ENCODE measurements around the gene ZNF649. TPM values are rescaled to one million over a fixed set of nuclear protein-coding genes. Genes with fewer than 3 reads are reported as not detected.
A peak's percentile ranks its signal among the peaks of the same experiment; 100 is the strongest.
"Not testable (repeated sequence)": the region's sequence is repeated elsewhere in the genome, so short reads cannot be mapped to it uniquely, and the experiment has no call there.

ZNF649 gene
- total RNA-seq, 4 donors from 2014 or later, result 9.1 to 15.0 (median 13.6) TPM

DNA sequence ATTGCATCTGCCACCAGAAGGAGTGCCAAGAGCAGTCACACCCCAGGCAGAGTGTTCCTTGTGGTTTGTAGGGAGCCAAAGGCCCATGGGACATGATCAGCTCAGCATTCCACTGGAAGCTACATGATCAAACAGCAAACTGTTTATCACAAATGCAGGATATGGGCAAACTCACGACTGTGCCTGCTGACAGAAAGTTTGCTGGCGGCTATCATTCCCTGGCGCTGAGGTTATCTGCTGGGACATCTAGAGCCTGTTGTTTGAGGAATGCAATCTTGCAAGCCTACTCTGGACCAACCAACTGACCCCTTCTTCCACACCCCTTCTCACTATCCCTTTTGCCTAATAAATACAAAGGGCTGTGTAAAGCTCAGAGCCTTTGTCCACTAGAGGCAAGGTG, 14.8 kb upstream of the ZNF649 start:
- Histone ChIP-seq H3K9me3 (peaks cover 0 to 91% (median 83%) of the 10 kb centered on the region in 4 donors), H3K4me3 (no peak overlapping the region), H3K4me1 (no peaks in the 10 kb centered on the region), H3K36me3 (no peaks in the 10 kb centered on the region), H3K27me3 (no peaks in the 10 kb centered on the region), H3K27ac (replicated peaks in 1 of 4) (no peak overlapping the region)
- intact Hi-C loops (cut with DNase I), result no loop called here
- DNase-seq (ENCODE audit: extremely low spot score), result no peak
- TF ChIP-seq EP300 (IDR thresholded peaks at IDR 0.05) (no peak), POLR2A (IDR thresholded peaks at IDR 0.05; ENCODE audit: low read depth) (no peak)
- WGBS, result 80% methylated on average over 2 of the region's 3 CpGs

DNA sequence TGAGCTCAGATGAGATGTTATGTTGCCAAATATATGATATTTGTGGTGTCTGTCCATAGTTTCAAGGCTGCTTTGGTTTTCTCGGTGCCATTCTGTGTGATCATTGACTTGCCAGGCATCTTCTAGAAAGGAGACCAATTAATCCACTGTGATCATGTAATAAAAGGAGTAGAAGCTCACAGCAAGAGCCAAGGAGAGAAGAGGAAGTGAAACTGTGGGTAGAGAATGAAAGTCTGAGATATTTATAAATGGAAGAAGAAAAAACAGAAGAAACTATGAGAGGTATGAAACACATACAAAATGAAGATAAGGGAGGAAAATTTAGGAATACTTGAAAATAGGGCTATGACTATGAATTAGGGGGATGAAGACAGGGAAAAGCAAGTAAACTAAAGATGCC, 11.3 kb upstream of the ZNF649 start:
- Histone ChIP-seq H3K9me3 (peaks cover 0 to 82% (median 74%) of the 10 kb centered on the region in 4 donors), H3K27me3 (peaks cover 0 to 5% (median 0%) of the 10 kb centered on the region in 4 donors), H3K36me3 (no peaks in the 10 kb centered on the region), H3K27ac (replicated peaks in 1 of 4) (no peak overlapping the region), H3K4me3 (no peak overlapping the region), H3K4me1 (no peaks in the 10 kb centered on the region)
- DNase-seq (ENCODE audit: extremely low spot score), result no peak
- TF ChIP-seq EP300 (IDR thresholded peaks at IDR 0.05), result no peak
- WGBS, result 93% methylated on average over 1 of the region's 1 CpG
- intact Hi-C loops (cut with DNase I), result no loop called here

GRCh38 chr19:51915324-51915867, 10.6 kb upstream of the ZNF649 start:
- 79% methylated on average over 5 of the region's 5 CpGs for WGBS

GRCh38 chr19:51907981-51908380, 3.2 kb upstream of the ZNF649 start:
- DNase-seq (ENCODE audit: extremely low spot score); intact Hi-C loops (cut with DNase I); H3K27ac ChIP-seq (replicated peaks in 1 of 4); H3K4me3 ChIP-seq; H3K36me3 ChIP-seq: not testable (repeated sequence)
- peaks cover 0 to 49% (median 0%) of the 10 kb centered on the region in 4 donors for H3K27me3 ChIP-seq
- H3K4me1 ChIP-seq, result peaks cover 8 to 13% (median 12%) of the 10 kb centered on the region in 4 donors
- WGBS, result 32% methylated on average over 5 of the region's 5 CpGs
- peaks cover 0 to 11% (median 2%) of the 10 kb centered on the region in 4 donors for H3K9me3 ChIP-seq

More at GRCh38 chr19:51915324-51915867, 10.6 kb upstream of the ZNF649 start:
- Histone ChIP-seq H3K4me3 (no peak overlapping the region), H3K36me3 (no peaks in the 10 kb centered on the region), H3K9me3 (peaks cover 0 to 74% (median 70%) of the 10 kb centered on the region in 4 donors), H3K27ac (replicated peaks in 1 of 4) (no peak overlapping the region), H3K4me1 (no peaks in the 10 kb centered on the region), H3K27me3 (peaks cover 0 to 10% (median 0%) of the 10 kb centered on the region in 4 donors)
- intact Hi-C loops (cut with DNase I), result no loop called here
- TF ChIP-seq EP300 (IDR thresholded peaks at IDR 0.05) (no peak), POLR2AphosphoS5 (IDR thresholded peaks at IDR 0.05) (no peak), POLR2A (IDR thresholded peaks at IDR 0.05; ENCODE audit: low read depth) (no peak)
- DNase-seq (ENCODE audit: extremely low spot score), result no peak

DNA sequence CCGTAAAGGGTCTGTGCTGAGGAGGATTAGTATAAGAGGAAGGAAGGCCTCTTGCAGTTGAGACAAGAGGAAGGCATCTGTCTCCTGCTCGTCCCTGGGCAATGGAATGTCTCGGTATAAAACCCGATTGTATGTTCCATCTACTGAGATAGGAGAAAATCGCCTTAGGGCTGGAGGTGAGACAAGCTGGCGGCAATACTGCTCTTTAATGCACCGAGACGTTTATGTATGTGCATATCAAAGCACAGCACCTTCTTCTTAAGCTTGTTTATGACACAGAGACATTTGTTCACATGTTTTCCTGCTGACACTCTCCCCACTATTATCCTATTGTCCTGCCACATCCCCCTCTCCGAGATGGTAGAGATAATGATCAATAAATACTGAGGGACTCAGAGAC, 1.3 kb upstream of the ZNF649 start:
- DNase-seq (ENCODE audit: extremely low spot score); H3K9me3 ChIP-seq; H3K27ac ChIP-seq (replicated peaks in 1 of 4); H3K4me3 ChIP-seq; intact Hi-C loops (cut with DNase I); H3K36me3 ChIP-seq: not testable (repeated sequence)
- H3K27me3 ChIP-seq, result peaks cover 0 to 44% (median 0%) of the 10 kb centered on the region in 4 donors
- peaks cover 8 to 20% (median 15%) of the 10 kb centered on the region in 4 donors for H3K4me1 ChIP-seq
- WGBS, result 41% methylated on average over 9 of the region's 9 CpGs

DNA sequence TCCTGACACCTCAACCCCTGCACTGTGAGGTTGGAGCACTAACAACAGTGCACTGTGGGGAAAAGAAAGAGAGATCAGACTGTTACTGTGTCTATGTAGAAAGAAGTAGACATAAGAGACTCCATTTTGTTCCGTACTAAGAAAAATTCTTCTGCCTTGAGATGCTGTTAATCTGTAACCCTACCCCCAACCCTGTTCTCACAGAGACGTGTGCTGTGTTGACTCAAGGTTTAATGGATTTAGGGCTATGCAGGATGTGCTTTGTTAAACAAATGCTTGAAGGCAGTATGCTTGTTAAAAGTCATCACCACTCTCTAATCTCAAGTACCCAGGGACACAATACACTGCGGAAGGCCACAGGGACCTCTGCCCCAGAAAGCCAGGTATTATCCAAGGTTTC, 822 bp upstream of the ZNF649 start:
- H3K27me3 ChIP-seq, result peaks cover 0 to 41% (median 0%) of the 10 kb centered on the region in 4 donors
- not testable (repeated sequence) for H3K9me3 ChIP-seq; H3K4me3 ChIP-seq; H3K27ac ChIP-seq (replicated peaks in 1 of 4); DNase-seq (ENCODE audit: extremely low spot score)
- intact Hi-C loops (cut with DNase I), result loop anchor here (2.0 kb wide), 1 partner anchor 21 kb away; the partner anchor contains the start of gene ZNF613
- peaks cover 0 to 12% (median 0%) of the 10 kb centered on the region in 4 donors for H3K36me3 ChIP-seq
- H3K4me1 ChIP-seq, result peaks cover 8 to 20% (median 15%) of the 10 kb centered on the region in 4 donors
- WGBS, result 90% methylated on average over 3 of the region's 3 CpGs

- peaks cover 0 to 9% (median 4%) of the 10 kb centered on the region in 4 donors for H3K9me3 ChIP-seq
- no peak for TF ChIP-seq EP300 (IDR thresholded peaks at IDR 0.05)
- TF ChIP-seq, protein P1, sequence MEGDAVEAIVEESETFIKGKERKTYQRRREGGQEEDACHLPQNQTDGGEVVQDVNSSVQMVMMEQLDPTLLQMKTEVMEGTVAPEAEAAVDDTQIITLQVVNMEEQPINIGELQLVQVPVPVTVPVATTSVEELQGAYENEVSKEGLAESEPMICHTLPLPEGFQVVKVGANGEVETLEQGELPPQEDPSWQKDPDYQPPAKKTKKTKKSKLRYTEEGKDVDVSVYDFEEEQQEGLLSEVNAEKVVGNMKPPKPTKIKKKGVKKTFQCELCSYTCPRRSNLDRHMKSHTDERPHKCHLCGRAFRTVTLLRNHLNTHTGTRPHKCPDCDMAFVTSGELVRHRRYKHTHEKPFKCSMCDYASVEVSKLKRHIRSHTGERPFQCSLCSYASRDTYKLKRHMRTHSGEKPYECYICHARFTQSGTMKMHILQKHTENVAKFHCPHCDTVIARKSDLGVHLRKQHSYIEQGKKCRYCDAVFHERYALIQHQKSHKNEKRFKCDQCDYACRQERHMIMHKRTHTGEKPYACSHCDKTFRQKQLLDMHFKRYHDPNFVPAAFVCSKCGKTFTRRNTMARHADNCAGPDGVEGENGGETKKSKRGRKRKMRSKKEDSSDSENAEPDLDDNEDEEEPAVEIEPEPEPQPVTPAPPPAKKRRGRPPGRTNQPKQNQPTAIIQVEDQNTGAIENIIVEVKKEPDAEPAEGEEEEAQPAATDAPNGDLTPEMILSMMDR (IDR thresholded peaks at IDR 0.05), result no peak
- TF ChIP-seq POLR2A (IDR thresholded peaks at IDR 0.05; ENCODE audit: low read depth), result no peak
- no peak for TF ChIP-seq POLR2AphosphoS5 (IDR thresholded peaks at IDR 0.05)
- peaks cover 0 to 37% (median 0%) of the 10 kb centered on the region in 4 donors for H3K27me3 ChIP-seq
- peak overlapping the region in 2 of 4 donors; percentile 88 for H3K27ac ChIP-seq (replicated peaks in 1 of 4)
- DNase-seq (ENCODE audit: extremely low spot score), result no peak
- H3K4me1 ChIP-seq, result peaks cover 8 to 20% (median 15%) of the 10 kb centered on the region in 4 donors
- H3K4me3 ChIP-seq, result peak overlapping the region; percentile 66 to 72 (median 70)
- H3K36me3 ChIP-seq, result peaks cover 0 to 16% (median 3%) of the 10 kb centered on the region in 4 donors
- 35% methylated on average over 3 of the region's 3 CpGs for WGBS
- intact Hi-C loops (cut with DNase I), result loop anchor here (2.0 kb wide), 1 partner anchor 22 kb away; the partner anchor contains the start of gene ZNF613
Observed at GRCh38 chr19:51905206-51905605, 389 bp upstream of the ZNF649 start.

Data from esophagus muscularis mucosa (tissue), 4 donors.